ENCODE results near the gene SYCP2.

DNA sequence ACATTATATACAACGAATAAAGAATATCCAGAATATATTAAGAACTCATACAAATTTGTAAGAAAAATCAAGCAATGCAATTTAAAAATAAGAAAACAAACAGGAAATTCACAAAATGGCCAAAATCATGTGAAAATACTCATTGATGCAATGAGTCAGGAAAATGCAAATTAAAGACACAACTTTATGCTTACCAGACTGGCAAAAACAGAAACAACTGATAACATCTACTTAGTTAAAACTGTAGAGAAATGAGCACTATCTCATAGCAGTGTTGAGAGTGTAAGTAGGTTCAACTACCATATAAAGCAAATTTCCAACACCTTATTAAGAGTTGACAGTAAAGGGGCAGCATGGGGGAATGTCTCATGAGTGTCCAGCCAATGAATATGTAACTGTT lies 62.3 kb downstream of the SYCP2 start:
- TF ChIP-seq, protein P1, sequence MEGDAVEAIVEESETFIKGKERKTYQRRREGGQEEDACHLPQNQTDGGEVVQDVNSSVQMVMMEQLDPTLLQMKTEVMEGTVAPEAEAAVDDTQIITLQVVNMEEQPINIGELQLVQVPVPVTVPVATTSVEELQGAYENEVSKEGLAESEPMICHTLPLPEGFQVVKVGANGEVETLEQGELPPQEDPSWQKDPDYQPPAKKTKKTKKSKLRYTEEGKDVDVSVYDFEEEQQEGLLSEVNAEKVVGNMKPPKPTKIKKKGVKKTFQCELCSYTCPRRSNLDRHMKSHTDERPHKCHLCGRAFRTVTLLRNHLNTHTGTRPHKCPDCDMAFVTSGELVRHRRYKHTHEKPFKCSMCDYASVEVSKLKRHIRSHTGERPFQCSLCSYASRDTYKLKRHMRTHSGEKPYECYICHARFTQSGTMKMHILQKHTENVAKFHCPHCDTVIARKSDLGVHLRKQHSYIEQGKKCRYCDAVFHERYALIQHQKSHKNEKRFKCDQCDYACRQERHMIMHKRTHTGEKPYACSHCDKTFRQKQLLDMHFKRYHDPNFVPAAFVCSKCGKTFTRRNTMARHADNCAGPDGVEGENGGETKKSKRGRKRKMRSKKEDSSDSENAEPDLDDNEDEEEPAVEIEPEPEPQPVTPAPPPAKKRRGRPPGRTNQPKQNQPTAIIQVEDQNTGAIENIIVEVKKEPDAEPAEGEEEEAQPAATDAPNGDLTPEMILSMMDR (IDR thresholded peaks at IDR 0.05) = no peak
- no peak for TF ChIP-seq POLR2A (IDR thresholded peaks at IDR 0.05)

Measured in heart left ventricle (tissue), 13 donors.